ENCODE data around the gene HS6ST3.

GRCh38 chr13:96109125-96109524 is 19.2 kb downstream of the HS6ST3 start:
- TF ChIP-seq CTCF (IDR thresholded peaks at IDR 0.05) (no peak), POLR2AphosphoS5 (IDR thresholded peaks at IDR 0.05) (no peak), EP300 (IDR thresholded peaks at IDR 0.05) (no peak), POLR2A (IDR thresholded peaks at IDR 0.05) (no peak)

All from sigmoid colon (tissue), 4 donors.